Kidney (tissue), 14 donors: ENCODE data around the gene SOX11. TPM values are rescaled to one million over a fixed set of nuclear protein-coding genes. Genes with fewer than 3 reads are reported as not detected.

Source experiments
- DNase-seq, 5 donors: peaks; one replicate each; pipeline ENCODE4 v3.0.0-alpha.2; 2013 to 2020
- FAIRE-seq: peaks from 2 replicates; lab custom pipeline; 2012; peaks lifted over from hg19 to GRCh38; lab: Jason Lieb, UNC
- H3K27ac ChIP-seq, 2 donors: one replicate each; pipeline ENCODE4 v1.7.0; 2013; ENCODE audit warnings: low read depth in 2 of 2, low read length in 2 of 2, inconsistent platforms in 1 of 2
- H3K27me3 ChIP-seq: one replicate; pipeline ENCODE4 v1.7.1; 2013; ENCODE audit warnings: low read length, inconsistent platforms; ENCODE audit not compliant: control insufficient read depth, insufficient read depth
- H3K36me3 ChIP-seq, 3 donors: one replicate each; pipeline versions ENCODE4 v1.7.0 to v1.7.1; 2013; ENCODE audit warnings: low read length in 3 of 3, control low read depth in 1 of 3, inconsistent platforms in 1 of 3; ENCODE audit not compliant: insufficient read depth in 3 of 3, control insufficient read depth in 2 of 3
- H3K4me1 ChIP-seq, 3 donors: one replicate each; pipeline versions ENCODE4 v1.7.0 to v1.7.1; 2013; ENCODE audit warnings: low read length in 3 of 3, inconsistent platforms in 1 of 3, low read depth in 1 of 3; ENCODE audit not compliant: control insufficient read depth in 2 of 3, insufficient read depth in 2 of 3
- H3K4me3 ChIP-seq, 3 donors: one replicate each; pipeline versions ENCODE4 v1.7.0 to v1.8.1; 2013; ENCODE audit warnings: low read length in 3 of 3, control low read depth in 1 of 3, inconsistent platforms in 1 of 3
- H3K9ac ChIP-seq, 3 donors: one replicate each; pipeline versions ENCODE4 v1.7.0 to v1.7.1; 2013; ENCODE audit warnings: low read length in 3 of 3, control low read depth in 1 of 3, inconsistent platforms in 1 of 3
- H3K9me3 ChIP-seq, 3 donors: one replicate each; pipeline versions ENCODE4 v1.7.0 to v1.7.1; 2013; ENCODE audit warnings: low read length in 3 of 3, control low read depth in 1 of 3, inconsistent platforms in 1 of 3; ENCODE audit not compliant: control insufficient read depth in 2 of 3, insufficient read depth in 1 of 3
- intact Hi-C: fragments of 100-400 bp; cut with DNase I; formaldehyde crosslinking; loops from one replicate; pipeline ENCODE4 v1.11.1; 2022
- polyA plus RNA-seq: library from polyadenylated mRNA; stranded (reverse); fragments of 350-450 nt; fragmentation: Illumina TruSeq; extraction: RNeasy Lipid Tissue Mini Kit (QIAGEN cat#74804); gene quantifications from one replicate; pipeline ENCODE4 v1.2.3, GENCODE V29; 2014; ENCODE audit warnings: low read depth, low replicate concordance; ENCODE audit not compliant: insufficient read depth
- total RNA-seq: library from RNA; stranded (reverse); fragmentation: NEBNext Ultra II Directional; extraction: Animal tissue kit (Norgen Biotek cat#: 25700); gene quantifications from one replicate; pipeline ENCODE4 v1.2.1, GENCODE V29; 2021
- TF ChIP-seq, protein P1 (sequence below): IDR thresholded peaks from 3 replicates; pipeline ENCODE4 v1.5.1; 2012; ENCODE audit warnings: mild to moderate bottlenecking, moderate library complexity, borderline replicate concordance; ENCODE audit not compliant: insufficient read depth; ENCODE audit errors: extremely low read depth
- donor health status: control.
- donor health status: control.
- donor health status: control.
- donor health status: control.
- donor health status: control.
- donor health status: DM: yes; HTN: yes; CAD: no.
- donor health status: Normal renal cell carcinoma (clear cell type).

The SOX11 gene
- total and polyA plus RNA-seq, 2 donors from 2014 or later, result 0.22 TPM; not detected in 1

DNA sequence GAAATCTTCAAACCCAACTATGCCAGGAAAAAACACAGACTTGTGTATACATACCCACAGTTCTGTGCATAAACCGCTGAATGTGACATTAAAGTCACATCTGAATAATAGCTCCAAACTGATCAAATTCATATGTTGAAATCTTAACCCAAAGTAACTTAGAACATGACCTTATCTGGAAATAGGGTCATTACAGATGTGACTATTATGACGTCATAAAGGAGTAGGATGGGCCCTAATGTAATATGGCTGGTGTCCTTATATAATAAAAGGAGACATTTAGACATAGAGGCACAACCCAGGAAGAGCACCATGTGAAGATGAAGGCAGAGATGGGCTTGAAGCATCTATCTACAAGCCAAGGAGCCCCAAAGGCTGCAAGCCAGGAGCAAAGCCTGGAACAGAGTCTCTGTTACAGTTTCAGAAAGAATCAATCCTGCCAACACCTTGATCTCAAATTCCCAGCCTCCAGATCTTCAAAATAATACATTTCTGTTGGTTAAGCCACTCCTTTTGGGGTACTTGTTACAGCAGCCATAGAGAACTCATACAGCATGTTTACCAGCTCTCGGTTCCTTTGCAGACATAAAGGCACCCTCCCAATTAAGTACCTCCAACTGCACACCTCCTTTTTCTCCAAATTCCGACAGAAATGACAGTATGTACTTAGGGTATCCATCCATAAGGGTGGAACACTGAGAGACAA, 27.6 kb downstream of the SOX11 start:
- no peak overlapping the region for H3K27ac ChIP-seq
- FAIRE-seq (no peak), DNase-seq (no peak)

DNA sequence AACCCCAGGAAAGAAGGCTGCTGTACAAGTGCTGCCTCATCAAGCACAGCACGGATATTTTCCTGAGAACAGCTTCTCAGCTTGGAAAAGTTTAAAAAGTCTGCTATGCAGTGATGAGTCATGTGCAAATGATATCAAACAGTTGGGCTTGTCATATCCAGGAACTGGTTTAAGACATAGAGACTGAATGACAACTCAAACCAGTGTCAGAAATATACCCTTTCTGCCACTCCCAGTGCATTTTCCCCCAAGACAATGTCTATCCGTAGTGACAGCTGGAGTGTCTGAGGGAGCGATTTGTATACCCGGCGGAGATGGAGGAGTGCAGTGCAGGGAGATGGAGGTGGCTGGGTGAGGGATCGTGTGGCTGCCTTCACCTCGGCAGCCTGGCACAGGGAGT, 28.2 kb downstream of the SOX11 start:
- FAIRE-seq, result no peak
- Histone ChIP-seq H3K4me1 (no peaks in the 10 kb centered on the region), H3K27ac (no peak overlapping the region), H3K27me3 (no peaks in the 10 kb centered on the region), H3K36me3 (no peaks in the 10 kb centered on the region), H3K4me3 (no peak overlapping the region), H3K9ac (no peak overlapping the region), H3K9me3 (no peaks in the 10 kb centered on the region)
- TF ChIP-seq, protein P1, sequence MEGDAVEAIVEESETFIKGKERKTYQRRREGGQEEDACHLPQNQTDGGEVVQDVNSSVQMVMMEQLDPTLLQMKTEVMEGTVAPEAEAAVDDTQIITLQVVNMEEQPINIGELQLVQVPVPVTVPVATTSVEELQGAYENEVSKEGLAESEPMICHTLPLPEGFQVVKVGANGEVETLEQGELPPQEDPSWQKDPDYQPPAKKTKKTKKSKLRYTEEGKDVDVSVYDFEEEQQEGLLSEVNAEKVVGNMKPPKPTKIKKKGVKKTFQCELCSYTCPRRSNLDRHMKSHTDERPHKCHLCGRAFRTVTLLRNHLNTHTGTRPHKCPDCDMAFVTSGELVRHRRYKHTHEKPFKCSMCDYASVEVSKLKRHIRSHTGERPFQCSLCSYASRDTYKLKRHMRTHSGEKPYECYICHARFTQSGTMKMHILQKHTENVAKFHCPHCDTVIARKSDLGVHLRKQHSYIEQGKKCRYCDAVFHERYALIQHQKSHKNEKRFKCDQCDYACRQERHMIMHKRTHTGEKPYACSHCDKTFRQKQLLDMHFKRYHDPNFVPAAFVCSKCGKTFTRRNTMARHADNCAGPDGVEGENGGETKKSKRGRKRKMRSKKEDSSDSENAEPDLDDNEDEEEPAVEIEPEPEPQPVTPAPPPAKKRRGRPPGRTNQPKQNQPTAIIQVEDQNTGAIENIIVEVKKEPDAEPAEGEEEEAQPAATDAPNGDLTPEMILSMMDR, result no peak
- DNase-seq, result no peak
- intact Hi-C loops, result no loop called here

More for the DNA sequence above, 27.6 kb downstream of the SOX11 start:
- Histone ChIP-seq H3K36me3 (no peaks in the 10 kb centered on the region), H3K9me3 (no peaks in the 10 kb centered on the region), H3K4me1 (no peaks in the 10 kb centered on the region), H3K27me3 (no peaks in the 10 kb centered on the region), H3K9ac (no peak overlapping the region), H3K4me3 (no peak overlapping the region)
- intact Hi-C loops, result no loop called here
- TF ChIP-seq, protein P1, result no peak

DNA sequence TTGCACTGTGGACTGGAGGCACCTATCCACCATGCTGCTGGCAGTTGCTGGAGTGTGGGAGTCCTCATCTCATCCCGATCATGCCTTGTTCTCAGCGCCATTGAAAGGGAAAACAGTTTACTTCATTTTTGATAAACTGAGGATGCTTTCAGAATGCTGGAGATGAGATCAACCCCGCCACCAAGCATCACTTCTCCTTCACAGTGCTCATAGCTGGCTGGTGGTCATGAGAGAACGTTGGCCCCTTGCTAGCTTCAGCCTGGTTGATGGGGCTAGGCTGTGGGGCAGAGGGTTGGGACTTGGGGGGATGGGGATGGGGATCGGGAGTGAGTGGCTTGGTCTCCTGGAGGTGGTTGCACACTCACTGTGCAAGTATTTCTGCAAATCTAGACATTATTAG, 30.1 kb downstream of the SOX11 start:
- intact Hi-C loops, result no loop called here
- Histone ChIP-seq H3K9ac (no peak overlapping the region), H3K4me3 (no peak overlapping the region), H3K36me3 (no peaks in the 10 kb centered on the region), H3K27ac (no peak overlapping the region), H3K4me1 (no peaks in the 10 kb centered on the region), H3K27me3 (no peaks in the 10 kb centered on the region), H3K9me3 (no peaks in the 10 kb centered on the region)
- TF ChIP-seq, protein P1, result no peak
- no peak for DNase-seq
- no peak for FAIRE-seq
